HG02623 (cell line): ENCODE measurements around the gene NCOA6.
"Not testable (repeated sequence)": the region's sequence is repeated elsewhere in the genome, so short reads cannot be mapped to it uniquely, and the experiment has no call there.

ENCODE experiments used
- ATAC-seq: cut with Tn5 transposase; IDR thresholded peaks from one replicate; pipeline ENCODE4 v1.9.1; 2021; ENCODE audit warnings: moderate library complexity; ENCODE audit not compliant: unreplicated experiment

The NCOA6 gene

GRCh38 chr20:34831936-34832335 is 6.5 kb upstream of the NCOA6 start:
- ATAC-seq, result no peak

- ATAC-seq, result no peak
Observed at GRCh38 chr20:34829191-34829590, 3.7 kb upstream of the NCOA6 start.

GRCh38 chr20:34824806-34825529 is 483 bp downstream of the NCOA6 start:
- peak; percentile 65 for ATAC-seq

- peak; percentile 32 for ATAC-seq
Observed at GRCh38 chr20:34824452-34824805, 1.0 kb downstream of the NCOA6 start.

GRCh38 chr20:34824026-34824425 is 1.4 kb downstream of the NCOA6 start:
- ATAC-seq, result no peak

GRCh38 chr20:34820805-34821578 is 4.5 kb downstream of the NCOA6 start:
- ATAC-seq, result no peak

GRCh38 chr20:34817801-34818200 is 7.7 kb downstream of the NCOA6 start:
- no peak for ATAC-seq

- ATAC-seq, result no peak
Observed at GRCh38 chr20:34817072-34817471, 8.4 kb downstream of the NCOA6 start.

- ATAC-seq, result no peak
Observed at GRCh38 chr20:34815636-34816035, 9.8 kb downstream of the NCOA6 start.

- no peak for ATAC-seq
Observed at GRCh38 chr20:34808583-34808982, 16.9 kb downstream of the NCOA6 start.

- ATAC-seq, result not testable (repeated sequence)
Observed at GRCh38 chr20:34807944-34808465, 17.4 kb downstream of the NCOA6 start.

- ATAC-seq, result no peak
Observed at GRCh38 chr20:34806255-34806654, 19.2 kb downstream of the NCOA6 start.

GRCh38 chr20:34798871-34799270 is 26.6 kb downstream of the NCOA6 start:
- ATAC-seq, result no peak

GRCh38 chr20:34798328-34798727 is 27.1 kb downstream of the NCOA6 start:
- no peak for ATAC-seq

GRCh38 chr20:34797012-34797995 is 28.1 kb downstream of the NCOA6 start:
- no peak for ATAC-seq

GRCh38 chr20:34794006-34794585 is 31.4 kb downstream of the NCOA6 start:
- no peak for ATAC-seq

- ATAC-seq, result no peak
Observed at GRCh38 chr20:34792687-34793363, 32.6 kb downstream of the NCOA6 start.

- ATAC-seq, result no peak
Observed at GRCh38 chr20:34791289-34792020, 34.0 kb downstream of the NCOA6 start.

GRCh38 chr20:34781220-34781619 is 44.2 kb downstream of the NCOA6 start:
- no peak for ATAC-seq
